KOPT-K1 (cell line): ENCODE measurements around the gene CWC27.
A peak's percentile ranks its signal among the peaks of the same experiment; 100 is the strongest.

Experiments
- H3K27ac ChIP-seq: fragments of 200-600 bp; sonication (generic); 2 replicates; pipeline ENCODE4 v1.5.1; 2016; ENCODE audit warnings: antibody characterized with exemption, mild to moderate bottlenecking, low read depth, low read length; ENCODE audit not compliant: poor library complexity, severe bottlenecking
- H3K36me3 ChIP-seq: fragments of 200-600 bp; sonication (generic); 2 replicates; pipeline ENCODE4 v1.5.1; 2017; ENCODE audit warnings: antibody characterized with exemption, mild to moderate bottlenecking, low read length, moderate library complexity; ENCODE audit not compliant: insufficient read depth
- H3K9me3 ChIP-seq: fragments of 200-600 bp; sonication (generic); 2 replicates; pipeline ENCODE4 v1.5.1; 2017; ENCODE audit warnings: antibody characterized with exemption, low read length, mild to moderate bottlenecking; ENCODE audit not compliant: insufficient read depth, poor library complexity, severe bottlenecking

Gene CWC27

DNA sequence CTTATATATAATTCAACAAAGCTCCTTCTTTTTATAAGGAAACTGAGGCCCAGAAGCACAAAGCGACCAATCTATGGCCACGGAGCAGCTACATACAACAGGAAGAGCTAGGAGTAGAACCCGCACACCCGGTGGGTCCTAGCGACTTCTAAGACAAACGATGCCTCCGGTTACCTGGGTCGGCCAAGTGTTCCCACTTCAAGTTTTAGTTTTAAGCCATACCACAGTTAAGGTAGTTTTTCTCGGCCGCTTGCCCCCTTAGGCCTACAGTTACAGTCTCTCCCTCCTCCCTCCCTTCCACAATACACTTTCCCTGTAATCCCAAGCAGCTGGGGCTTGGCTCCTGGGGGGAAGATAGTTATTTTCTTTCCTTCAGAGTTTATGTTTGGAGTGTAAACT is 772 bp upstream of the CWC27 start:
- Histone ChIP-seq H3K27ac (peak overlapping the region; percentile 78), H3K9me3 (no peaks in the 10 kb centered on the region)

DNA sequence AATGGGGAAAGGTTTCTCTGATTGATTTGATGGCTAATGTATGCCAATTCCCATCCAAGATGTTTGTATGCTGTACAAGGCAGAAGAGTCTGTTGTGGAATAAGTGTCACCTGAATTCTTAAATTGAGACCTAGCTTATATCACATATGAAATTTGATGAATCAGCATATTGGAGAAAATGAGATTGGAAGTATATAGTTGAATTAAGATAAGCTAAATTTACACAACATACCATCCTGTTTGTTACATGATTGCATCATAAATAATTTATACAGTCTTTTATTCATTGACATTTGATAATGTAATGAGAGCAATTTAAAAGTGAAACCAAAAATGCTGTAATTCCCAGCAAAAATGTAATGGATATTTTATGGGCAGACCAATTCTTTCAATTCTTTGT is 1.1 kb downstream of the CWC27 start:
- peak overlapping the region; percentile 78 for H3K27ac ChIP-seq
- H3K9me3 ChIP-seq: no peaks in the 10 kb centered on the region
- peaks cover 18% of the 10 kb centered on the region for H3K36me3 ChIP-seq

More for the DNA sequence above, 772 bp upstream of the CWC27 start:
- peaks cover 33% of the 10 kb centered on the region for H3K36me3 ChIP-seq

DNA sequence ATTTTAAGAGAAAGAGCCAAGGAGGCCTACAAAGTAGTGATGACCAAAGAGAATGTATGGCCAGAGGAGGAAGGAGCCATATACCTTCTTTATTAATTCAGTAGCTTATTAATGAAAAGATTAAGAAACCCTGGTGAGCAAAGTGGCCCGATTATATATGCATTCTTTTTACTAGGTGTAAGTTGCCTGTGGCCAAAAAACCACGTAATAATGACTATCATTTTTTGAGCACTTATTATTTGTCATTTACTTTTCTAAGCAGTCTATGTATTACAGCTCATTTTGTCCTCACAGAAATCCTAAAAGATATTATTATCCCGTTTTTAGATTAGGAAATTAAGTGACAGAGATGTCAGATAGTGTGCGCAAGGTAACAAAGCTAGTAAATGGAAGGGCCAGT is 3.0 kb downstream of the CWC27 start:
- Histone ChIP-seq H3K9me3 (no peaks in the 10 kb centered on the region), H3K27ac (no peak overlapping the region), H3K36me3 (peaks cover 13% of the 10 kb centered on the region; the same call in 1 of the 2 replicates)

GRCh38 chr5:64773533-64773932 is 4.8 kb downstream of the CWC27 start:
- Histone ChIP-seq H3K27ac (peak overlapping the region; percentile 20), H3K9me3 (no peaks in the 10 kb centered on the region), H3K36me3 (peaks cover 13% of the 10 kb centered on the region; the same call in 1 of the 2 replicates)

GRCh38 chr5:64775291-64775690 is 6.6 kb downstream of the CWC27 start:
- H3K9me3 ChIP-seq: no peaks in the 10 kb centered on the region
- no peak overlapping the region for H3K27ac ChIP-seq

DNA sequence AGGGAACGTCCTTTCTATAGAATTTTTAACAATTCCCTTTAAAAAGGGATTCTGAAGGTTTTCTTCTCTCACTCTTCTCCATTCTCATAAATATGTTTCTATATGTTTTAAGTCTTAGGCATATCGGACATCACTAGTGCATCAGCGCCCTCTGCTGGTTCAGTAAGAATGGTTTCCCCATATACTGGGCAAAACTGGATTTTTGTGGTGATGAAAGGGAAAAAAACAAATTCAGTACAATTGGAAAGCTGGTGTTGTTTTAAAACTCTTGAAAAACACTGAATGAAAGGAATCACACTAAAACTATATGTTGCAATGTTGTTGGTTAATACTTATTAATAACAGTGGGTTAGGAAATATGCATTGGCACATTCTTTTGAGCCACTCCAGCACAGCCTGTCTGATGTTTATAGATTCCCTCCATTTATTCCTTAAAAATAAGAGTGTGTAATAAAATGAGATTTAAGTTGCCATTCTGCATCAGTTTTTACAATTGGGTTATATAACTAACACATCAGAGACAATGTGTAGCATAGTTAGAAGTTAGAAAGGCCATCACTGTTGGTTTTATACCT is 15.8 kb downstream of the CWC27 start:
- Histone ChIP-seq H3K36me3 (peaks cover 31% of the 10 kb centered on the region), H3K9me3 (no peaks in the 10 kb centered on the region), H3K27ac (no peak overlapping the region)

More at GRCh38 chr5:64775291-64775690, 6.6 kb downstream of the CWC27 start:
- H3K36me3 ChIP-seq: peaks cover 21% of the 10 kb centered on the region; the same call in 1 of the 2 replicates

- no peaks in the 10 kb centered on the region for H3K9me3 ChIP-seq
- no peak overlapping the region for H3K27ac ChIP-seq
- H3K36me3 ChIP-seq: peaks cover 36% of the 10 kb centered on the region
Measured at GRCh38 chr5:64786372-64786771, 17.6 kb downstream of the CWC27 start.

DNA sequence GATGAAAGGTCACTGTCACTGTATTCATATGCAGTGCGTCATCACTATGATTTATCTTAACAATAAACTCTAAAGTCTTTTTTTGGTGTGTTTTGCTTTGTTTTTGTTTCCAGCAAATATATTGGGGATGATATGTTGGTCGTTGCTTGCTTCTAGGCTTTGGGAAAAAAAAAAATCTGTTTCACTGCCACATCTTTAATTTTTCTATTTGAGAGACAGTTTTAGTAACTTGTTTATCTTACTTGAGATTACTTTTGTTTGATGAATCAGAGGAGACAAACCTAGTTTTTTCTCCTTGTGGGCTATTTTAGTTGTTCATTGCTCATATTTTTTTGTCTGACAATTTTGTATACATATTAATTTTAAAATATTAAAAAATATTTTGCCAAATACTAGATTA is 19.4 kb downstream of the CWC27 start:
- no peaks in the 10 kb centered on the region for H3K9me3 ChIP-seq
- no peak overlapping the region for H3K27ac ChIP-seq
- peaks cover 36% of the 10 kb centered on the region for H3K36me3 ChIP-seq

DNA sequence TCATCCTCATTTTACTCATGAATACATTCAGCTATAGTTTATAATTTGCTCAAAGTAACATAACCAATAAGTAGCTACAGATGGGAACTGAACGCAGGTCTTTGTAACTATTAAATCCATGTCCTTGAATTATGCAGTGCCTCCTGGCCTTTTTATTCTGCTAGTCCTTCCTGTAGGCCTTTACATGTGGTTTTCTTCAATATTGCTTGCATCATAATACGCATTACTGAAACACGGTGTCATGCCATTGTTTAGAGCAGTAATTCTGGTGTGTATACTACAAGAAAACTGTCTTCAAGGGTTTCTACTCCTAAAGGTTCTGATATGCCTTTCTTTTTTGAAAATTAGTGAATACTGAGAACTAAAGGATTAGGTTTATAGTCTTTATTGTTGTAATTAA is 20.7 kb downstream of the CWC27 start:
- H3K9me3 ChIP-seq: no peaks in the 10 kb centered on the region
- H3K36me3 ChIP-seq: peaks cover 31% of the 10 kb centered on the region
- no peak overlapping the region for H3K27ac ChIP-seq

DNA sequence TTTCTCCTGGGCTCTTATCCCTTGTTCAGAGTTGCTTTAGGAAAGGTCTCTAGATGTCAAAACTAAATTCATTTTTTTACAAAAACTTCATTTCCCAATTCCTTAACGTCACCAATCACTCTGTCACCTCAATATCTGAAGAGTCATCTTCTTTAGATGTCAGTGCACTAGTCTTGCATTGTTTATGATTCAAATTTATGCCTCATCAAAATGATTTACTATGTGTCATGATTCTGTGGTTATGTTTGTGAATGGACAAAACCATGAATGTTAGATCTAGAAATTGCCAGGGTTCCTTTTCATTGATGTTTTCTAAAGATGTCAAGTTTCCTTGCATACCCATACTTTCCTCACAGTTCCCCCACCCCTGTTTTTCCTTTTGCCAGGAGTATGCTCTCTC is 21.5 kb downstream of the CWC27 start:
- Histone ChIP-seq H3K9me3 (no peaks in the 10 kb centered on the region), H3K27ac (no peak overlapping the region), H3K36me3 (peaks cover 24% of the 10 kb centered on the region)

- Histone ChIP-seq H3K36me3 (peaks cover 12% of the 10 kb centered on the region; the same call in 1 of the 2 replicates), H3K9me3 (no peaks in the 10 kb centered on the region)
Measured at GRCh38 chr5:64792469-64792868, 23.7 kb downstream of the CWC27 start.

GRCh38 chr5:64794053-64794770 is 25.5 kb downstream of the CWC27 start:
- Histone ChIP-seq H3K27ac (no peak overlapping the region), H3K36me3 (peaks cover 12% of the 10 kb centered on the region; the same call in 1 of the 2 replicates)

More at GRCh38 chr5:64792469-64792868, 23.7 kb downstream of the CWC27 start:
- H3K27ac ChIP-seq: no peak overlapping the region

GRCh38 chr5:64796301-64796700 is 27.6 kb downstream of the CWC27 start:
- Histone ChIP-seq H3K36me3 (no peaks in the 10 kb centered on the region), H3K27ac (no peak overlapping the region), H3K9me3 (no peaks in the 10 kb centered on the region)

More at GRCh38 chr5:64794053-64794770, 25.5 kb downstream of the CWC27 start:
- no peaks in the 10 kb centered on the region for H3K9me3 ChIP-seq

- peaks cover 25% of the 10 kb centered on the region for H3K36me3 ChIP-seq
- H3K9me3 ChIP-seq: no peaks in the 10 kb centered on the region
- no peak overlapping the region for H3K27ac ChIP-seq
Measured at GRCh38 chr5:64800926-64801325, 32.2 kb downstream of the CWC27 start.

DNA sequence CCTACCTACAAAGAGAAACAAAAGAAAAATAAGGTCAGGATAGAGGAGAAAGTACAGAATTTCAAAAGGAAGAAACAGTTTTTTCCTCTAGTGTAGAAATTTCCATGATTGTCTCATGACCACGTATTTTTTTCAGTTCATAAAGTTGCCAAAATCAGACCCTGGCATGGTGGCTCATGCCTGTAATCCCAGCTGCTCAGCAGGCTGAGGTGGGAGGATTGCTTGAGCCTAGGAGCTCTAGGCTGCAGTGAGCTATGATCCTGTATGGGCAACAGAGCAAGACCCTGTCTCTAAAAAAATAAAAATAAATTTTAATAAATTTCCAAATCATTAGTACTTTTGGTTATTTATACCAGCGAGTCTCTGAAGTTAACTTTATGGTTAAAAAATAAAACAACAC is 37.8 kb downstream of the CWC27 start:
- H3K9me3 ChIP-seq: no peaks in the 10 kb centered on the region
- H3K27ac ChIP-seq: no peak overlapping the region
- peaks cover 46% of the 10 kb centered on the region for H3K36me3 ChIP-seq

DNA sequence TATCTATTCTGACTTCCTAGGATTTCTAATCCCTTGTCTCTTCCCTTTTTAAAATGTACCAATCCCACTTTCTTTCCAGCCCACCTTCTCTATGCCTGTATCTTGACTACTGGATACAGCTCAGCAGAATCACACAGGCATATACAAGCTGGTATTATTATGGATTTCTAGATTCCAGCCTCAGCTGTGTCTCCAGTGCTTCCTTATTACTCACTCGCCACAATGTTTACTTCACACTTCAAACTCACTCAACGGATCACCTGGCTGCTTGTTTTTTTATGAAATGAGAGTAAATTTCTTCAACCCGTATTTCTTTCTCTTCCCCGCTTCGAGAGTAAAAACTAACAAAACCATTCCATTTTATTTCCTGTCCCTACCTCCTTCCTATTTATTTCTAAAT is 38.8 kb downstream of the CWC27 start:
- H3K9me3 ChIP-seq: no peaks in the 10 kb centered on the region
- peaks cover 40% of the 10 kb centered on the region for H3K36me3 ChIP-seq
- H3K27ac ChIP-seq: no peak overlapping the region
